GM18517 (cell line): ENCODE results near the gene HUS1B.

Experiments
- ATAC-seq: cut with Tn5 transposase; IDR thresholded peaks from one replicate; pipeline ENCODE4 v1.9.1; 2021; ENCODE audit warnings: mild to moderate bottlenecking, moderate library complexity; ENCODE audit not compliant: unreplicated experiment

Gene HUS1B

DNA sequence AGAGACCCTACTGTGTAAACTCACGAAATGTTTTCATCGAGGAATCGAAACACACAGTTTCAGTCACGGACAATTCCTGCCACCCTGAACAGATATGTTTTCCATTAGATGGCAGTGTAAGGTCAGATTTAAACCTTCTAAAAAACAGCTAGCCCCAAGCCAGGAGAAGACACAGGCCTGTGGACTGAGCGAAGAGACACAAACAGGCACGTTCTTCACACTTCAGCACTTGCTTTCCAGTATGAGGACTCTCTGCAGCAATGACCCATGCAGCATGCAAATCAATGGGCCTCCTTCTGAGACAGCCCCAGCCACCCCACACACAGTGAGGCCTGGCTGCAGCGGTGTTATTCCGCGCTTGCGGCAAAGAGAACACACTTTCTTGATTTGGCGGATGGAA lies 31.9 kb downstream of the HUS1B start:
- ATAC-seq, result no peak

DNA sequence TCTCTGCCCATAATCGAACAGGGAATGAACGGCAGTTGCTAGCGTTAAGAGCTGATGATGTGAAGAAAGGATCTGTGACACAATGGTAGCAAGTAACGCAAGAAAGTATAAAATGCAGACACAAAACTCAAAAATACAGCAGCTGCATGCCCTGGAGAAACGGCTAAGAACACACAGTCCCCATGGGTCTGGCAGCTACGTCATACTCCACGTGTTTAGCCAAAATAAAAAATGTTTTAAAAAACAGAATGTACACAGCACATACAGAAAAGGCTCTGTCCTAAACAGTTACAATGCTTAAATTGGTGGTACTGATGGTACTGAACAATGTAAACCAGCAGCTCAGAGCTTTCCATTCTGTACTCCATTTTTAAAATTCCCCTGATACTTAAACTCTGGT lies 34.4 kb downstream of the HUS1B start:
- no peak for ATAC-seq

DNA sequence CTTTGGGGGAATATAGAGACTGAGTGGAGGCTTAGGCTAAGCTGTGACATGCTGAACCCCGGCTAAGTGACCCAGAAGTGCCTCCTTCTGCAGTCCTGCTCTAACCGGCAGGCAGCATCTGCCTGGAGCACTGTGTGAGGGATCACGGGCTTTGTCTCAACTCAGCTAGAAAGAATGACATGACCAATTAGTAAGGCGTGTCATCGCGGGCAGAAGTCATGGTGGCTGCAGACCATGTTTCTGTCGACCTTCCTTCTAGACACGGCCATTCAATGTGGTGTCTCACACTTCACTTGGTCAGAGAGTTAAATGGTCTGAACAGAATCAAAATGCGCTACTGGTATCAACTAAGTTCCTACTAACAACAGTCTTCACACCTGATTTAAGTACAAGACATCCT lies 35.0 kb downstream of the HUS1B start:
- ATAC-seq, result no peak

DNA sequence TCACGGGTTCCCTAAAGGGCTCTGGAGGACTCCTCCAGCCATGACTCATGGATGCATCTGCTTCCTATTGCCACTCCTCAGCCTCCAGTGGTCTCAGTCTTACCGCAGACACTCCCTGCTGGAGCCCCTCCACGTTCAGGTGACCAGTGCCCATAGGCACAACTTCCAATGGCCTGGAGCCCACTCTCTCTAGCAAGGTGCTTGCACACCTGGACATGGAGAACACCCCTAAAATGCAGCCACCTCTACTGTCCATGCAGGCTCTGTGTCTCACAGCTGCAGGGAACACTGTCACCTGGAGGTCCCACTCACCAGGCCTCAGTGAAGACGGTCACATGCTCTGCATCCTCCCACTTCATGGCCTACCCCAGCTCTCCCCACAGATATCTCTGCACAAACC lies 36.0 kb downstream of the HUS1B start:
- no peak for ATAC-seq

DNA sequence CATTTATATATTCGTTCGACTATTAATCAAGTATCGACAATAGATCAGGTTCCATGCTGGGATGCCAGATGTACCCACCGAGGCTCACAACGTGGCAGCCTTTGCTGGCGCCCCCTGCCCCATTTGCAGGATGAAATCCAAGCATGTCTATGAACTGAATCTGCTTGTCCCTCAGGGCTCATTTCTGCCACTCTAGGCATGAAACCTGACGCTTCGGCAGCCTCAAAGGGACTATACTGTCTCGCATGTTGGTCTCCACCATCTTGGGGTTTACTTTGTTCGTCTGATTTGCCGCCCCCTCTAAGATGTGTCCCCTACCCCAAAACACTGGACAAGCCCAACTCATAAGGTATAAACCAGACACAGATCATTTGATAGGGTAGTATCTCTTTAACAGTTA lies 36.7 kb downstream of the HUS1B start:
- ATAC-seq, result no peak

DNA sequence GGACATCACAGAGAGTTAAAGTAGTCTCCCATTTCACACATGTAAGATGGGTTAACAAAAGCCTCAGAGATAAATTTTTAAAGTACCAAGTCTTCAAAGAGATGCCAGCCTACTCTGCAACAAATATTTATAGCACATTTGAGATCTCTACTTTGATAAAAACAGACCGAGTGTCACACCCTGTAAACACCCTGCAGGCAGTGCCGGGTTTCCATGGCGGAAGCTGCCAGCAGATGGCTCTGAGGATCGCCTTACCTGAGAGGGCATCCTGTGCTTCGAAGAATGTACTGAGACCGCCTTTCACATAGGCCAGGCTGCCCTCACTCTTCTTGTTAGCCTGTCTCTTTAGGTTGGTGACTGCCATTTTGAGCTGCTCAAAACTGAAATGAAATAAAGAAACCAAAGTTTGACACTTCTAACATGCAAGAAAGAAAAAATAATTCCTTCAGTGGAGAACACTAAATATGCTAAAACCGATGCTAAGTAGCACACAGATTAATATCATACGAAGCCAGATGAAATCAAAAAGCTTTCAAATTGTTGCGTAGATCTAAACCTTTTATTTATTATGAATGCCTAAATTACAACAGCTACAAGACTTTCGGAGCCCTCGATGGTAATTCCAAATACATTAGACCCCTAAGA lies 39.3 kb downstream of the HUS1B start:
- ATAC-seq, result no peak

DNA sequence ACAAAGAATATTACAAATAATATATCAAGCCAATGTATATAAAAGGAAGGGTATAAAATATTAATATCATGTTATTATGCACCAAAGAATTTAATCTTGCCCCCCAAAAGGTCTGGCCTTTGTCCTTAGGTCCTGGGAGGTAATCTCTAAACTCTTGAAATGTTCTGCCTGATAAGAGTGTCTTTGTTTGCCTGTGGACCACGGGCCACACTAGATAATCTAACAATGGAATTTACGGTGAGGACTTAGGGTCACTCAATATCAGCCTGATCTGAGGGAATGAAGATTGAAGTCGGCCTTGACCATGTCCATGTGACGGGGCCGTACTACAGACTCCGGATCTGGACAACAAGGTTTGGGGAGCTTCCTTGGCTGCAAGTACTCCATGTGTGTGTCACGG lies 42.9 kb downstream of the HUS1B start:
- no peak for ATAC-seq

DNA sequence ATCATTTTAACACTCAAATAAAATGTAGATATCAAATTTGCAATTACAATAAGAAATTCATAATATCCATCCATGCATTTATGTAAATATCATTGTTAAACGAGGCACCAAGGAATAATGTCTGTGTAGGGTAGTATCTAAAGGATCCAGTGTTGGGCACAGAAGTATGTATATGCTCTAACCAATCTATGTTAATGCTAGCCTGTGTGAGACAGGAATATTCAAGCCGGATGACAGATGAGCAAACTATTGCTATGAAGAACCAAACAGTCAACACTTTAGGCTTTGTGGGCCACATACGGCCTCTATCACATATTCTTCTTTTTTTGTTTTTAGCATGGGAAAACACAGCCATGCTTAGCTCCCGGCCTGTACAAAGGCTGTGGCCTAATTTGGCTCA lies 45.0 kb downstream of the HUS1B start:
- no peak for ATAC-seq

DNA sequence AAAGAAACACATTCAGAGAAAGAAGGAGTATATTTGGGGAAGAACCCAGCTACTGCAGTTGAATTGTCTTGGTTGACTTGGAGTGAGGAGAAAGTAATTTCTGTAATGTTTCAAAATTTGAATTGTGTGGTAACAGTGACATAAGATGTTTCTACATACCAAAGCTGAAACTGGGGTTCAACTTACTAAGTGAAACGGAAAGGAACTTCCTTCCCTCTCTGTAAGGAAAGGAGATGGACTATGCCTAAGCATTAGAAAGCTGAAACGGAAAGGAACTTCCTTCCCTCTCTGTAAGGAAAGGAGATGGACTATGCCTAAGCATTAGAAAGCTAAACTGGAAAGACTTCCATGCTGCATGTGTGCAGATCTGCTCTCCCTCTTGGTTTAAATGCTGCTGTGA lies 46.0 kb downstream of the HUS1B start:
- ATAC-seq, result no peak

DNA sequence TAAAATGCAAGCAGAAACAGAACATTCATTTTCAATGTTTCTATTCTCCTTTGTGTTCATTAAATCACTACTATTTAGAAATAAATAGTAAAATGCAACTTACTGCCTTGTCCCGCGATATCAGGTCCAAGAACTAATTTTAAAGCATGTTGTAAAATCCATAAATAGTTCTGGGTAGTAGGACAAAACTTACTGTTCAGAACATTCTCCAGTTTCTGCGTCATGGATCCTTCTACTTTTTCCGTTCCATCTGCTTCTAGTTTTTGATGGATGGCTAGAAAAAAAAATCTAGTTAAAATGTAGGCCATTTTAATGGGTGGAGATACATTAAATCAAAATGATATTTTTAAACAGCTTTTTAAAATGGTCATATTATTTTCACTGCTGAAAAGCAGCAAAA lies 47.0 kb downstream of the HUS1B start:
- no peak for ATAC-seq

DNA sequence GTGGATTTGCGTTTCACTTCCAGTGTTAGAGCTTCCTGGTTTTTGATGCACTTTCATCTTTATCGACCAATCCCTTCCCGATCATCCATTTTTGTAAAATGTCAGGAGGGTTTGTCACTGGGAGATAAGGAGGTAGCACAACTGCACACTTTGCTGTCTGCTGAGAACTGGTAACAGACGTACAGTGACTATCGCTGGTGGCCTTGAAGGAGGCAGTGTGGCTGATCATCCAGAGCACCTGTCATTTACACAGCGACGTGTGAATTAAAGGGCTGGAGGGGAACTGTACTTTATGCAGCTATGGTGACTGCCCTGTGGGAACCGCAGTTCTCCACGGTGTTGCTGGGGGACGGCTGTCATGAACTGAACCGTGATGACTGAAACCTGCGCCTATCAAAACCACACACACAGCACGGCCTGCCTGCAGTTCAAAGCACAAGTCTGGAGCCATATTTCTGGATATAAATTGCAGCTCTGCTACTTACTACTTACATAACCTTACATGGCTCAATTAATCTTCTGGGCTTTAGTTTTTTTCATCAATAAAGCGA lies 50.0 kb downstream of the HUS1B start:
- ATAC-seq, result no peak
